IPS DF 19.7 (cell line): Measurements from ENCODE around the gene PANX2.

Source experiments
- DNase-seq: peaks from one replicate; pipeline ENCODE4 v3.0.0-alpha.2; 2013; ENCODE audit warnings: low read depth, low spot score

The PANX2 gene

DNA sequence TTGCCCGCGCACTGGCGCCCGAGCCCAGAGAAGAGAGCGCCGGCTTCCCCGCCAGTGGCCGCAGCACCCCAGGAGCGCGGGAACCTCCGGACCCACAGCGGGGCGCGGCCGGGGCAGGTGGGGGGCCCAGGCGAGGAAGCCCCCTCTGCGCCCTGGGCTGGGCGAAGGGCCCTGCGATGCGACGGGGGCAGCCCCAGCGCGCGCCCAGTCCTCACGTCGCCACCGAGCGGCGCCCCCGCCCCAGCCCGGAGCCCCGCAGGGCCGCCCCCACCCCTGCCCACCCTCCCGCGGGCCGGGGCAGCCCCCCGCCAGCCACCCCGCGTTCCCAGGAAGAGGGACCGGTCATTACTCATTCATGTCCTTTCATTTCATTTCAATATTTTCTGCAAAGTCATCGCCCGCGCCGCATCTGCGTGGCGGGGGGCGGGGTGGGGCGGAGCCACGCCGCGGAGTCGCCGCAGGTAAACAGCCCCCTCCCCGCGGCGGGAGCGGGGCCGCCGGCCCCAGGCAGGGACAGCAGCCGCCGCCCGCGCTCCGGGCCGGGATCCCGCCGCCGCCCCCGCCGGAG is 673 bp upstream of the PANX2 start:
- DNase-seq: no peak

DNA sequence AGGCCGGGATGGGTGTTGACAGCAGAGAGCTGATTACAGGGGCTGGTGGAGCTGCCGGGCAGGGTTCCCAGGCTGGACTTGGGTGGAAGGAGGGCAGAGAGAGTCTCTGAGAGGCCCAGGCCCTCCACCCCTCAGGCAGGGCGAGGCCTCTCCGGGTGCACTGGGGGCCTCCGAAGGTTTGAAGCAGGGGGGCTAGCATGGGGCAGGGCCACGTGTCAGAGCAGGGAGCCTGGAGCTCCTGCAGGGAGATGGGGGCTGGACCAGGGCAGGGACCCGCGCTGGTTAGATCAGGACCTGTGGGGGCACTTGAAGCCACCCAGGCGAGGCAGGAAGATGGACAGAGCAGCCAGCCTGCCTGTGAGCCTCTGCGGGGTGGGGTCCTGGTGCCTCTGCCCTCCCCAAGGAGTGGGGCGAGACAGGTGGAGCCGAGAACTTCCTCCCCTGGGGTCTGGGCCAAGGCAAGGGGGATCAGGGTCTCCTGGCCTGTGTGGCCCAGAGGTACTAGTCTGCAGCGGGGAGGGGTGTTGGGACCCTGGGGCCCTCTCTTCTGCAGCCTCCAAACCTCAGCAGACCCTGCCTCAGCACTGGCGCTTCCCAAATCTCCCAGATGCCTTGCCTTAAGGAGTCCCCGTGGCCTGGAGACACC is 911 bp downstream of the PANX2 start:
- no peak for DNase-seq

DNA sequence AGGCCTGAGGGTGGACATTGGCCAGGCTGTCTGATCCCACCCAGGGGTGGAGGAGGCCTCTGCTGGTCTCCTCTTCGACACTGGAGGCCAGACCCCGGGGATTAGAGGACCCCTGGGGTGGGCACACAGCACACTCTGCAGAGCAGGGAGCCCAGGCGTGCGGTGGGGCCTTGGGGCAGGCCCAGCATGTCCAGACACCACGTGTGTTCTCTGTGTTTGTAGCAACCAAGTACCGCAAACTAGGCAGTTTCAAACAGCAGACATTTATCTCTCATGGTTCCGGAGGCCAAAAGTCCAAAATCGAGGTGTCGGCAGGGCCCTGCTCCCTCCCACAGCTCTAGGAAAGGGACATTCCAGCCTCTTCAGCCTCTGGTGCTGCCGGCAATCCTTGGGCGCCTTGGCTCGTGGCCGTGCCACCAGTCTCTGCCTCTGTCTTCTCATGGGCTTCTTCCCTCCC is 1.5 kb downstream of the PANX2 start:
- no peak for DNase-seq

DNA sequence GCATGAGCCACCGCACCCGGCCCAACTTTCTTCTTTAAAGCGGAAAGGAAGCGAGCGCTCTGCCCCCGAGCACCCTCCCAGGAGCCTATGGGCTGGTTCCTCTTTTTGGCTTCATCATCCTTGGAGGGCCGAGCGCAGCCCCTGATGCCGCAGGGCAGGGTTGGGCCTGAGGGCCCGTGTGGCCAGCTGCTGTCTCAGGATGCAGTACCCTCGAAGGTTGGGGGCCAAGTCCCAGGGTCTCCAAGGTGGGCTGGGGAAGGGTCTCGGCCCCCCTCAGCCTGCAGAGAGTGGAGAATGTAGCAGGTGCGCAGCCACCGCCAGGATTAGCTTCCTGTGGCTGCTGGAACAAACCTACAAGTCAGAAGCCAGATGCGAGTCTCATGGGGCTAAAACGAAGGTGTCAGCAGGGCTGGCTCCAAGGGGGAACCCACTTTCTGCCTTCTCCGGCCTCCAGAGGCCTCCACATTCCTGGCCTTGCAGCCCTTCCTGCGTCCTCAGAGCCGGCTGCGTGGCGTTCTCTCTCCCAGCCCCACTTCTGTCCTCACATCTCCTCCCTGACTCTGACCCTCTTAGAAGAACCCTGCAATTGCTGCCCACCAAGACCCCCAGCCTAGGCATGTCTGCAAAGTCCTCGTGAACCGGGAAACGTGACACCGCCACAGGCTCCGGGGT is 2.9 kb downstream of the PANX2 start:
- no peak for DNase-seq

DNA sequence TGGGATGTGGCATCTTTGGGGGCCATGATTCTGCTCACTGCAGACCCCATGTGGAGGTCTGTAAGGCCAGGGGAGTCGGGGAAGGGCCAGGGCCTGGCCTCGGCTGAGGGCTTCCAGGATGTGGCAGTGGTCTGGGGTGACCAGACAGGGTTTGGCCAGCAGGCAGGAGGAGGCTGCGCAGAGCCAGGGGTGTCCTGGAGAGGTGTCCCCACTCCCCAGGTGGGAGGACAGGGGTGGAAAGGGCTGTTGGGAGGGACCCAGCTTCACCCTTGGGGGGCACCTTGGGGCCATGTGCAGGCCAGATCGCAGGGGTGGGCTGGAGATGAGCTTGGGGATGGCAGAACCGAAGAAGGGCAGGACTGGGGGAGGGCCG is 3.4 kb downstream of the PANX2 start:
- DNase-seq: no peak

DNA sequence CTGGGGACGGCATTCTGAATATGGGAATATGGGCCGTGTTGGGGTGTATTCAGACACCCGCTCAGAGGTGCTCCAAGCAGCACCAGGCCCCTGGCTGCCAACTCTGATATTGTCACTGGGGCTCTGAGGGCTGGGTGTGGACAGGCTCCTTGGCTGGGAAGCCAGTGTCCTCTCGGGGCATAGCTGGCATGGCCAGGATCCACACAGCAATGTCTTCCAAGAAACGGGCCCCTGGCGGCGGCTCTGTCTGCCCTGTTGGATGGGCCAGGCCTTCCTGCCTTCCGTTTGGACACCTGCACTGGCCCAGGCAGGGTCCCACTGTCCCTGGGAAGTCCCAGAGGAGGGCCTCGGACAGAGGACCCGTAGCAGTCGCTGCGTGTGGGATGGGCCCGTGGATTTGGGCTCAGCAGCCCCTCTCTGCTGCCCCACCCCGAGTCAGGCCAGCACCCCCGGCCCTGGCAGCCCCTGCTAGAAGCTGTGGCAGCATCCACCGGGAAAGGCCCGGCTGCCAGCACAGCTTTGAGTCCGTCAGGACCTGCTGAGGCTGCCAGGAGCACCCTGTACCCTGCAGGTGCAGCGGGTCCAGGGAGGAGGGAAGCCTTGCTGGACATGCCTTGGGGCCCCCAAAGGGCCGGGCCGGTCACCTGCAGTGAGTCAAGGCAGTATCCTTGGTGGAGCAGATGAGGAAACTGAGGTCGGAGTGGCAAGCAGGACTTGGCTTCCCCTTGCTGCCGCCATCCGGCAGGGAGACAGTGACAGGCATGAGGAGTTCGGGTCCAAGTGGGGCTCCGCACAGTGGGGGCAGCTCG is 4.1 kb downstream of the PANX2 start:
- no peak for DNase-seq

DNA sequence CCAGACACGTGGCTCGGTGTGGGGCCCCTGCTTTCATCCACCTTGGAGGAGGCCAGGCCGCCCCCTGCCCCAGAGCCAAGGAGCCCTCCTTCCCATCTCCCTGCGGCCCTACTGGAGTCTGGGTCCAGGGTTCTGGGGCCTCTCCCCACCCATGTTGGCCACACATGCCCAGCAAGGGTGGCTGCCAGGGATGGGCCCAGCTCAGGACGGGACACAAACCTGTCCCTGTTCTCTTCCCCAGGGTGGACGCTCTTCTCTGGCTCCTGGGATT is 4.6 kb downstream of the PANX2 start:
- no peak for DNase-seq

DNA sequence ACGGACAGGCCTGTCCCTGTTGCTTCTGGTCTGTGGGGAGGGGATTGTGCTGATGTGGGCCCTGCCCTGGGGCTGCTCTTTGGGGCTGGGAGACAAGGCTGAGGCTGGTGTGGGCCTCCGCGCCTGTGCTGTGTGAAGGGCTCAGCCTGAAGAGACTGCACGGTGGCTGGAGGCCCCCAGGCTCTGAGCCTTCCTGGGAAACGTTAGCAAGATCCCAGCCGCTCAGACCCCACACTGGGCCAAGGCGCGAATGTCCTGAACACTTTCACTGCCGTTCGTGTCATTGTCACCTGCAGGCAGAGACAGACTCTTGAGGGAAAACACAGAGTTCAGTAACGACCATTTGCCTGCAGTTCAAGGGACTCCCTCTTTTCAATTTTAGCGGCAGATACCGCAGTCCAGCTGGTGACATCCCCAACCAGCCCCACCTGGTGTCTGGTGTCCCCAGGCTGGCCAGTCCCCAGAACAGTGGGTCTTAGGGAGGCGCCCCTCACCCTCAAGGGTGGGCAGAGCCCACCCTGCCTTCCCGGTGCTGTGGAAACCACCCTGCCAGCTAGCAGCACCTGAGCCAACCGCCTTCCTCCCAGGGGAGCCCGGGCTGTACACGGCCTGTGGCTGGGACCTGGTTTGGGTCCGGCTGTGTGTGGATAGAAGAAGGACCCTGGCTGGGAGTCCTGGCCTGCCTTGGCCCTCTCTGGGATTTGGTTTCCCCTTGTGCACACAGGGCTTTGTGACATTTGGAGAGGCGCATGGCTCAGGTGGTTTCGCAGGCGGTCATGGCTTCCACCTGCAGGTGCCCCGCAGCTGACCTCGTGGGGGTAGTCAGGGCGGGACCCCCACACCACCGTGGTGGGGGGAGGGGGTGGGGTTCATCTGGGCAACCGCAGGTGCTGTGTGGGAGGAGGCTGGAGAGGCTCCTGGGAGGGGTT is 5.7 kb downstream of the PANX2 start:
- no peak for DNase-seq

DNA sequence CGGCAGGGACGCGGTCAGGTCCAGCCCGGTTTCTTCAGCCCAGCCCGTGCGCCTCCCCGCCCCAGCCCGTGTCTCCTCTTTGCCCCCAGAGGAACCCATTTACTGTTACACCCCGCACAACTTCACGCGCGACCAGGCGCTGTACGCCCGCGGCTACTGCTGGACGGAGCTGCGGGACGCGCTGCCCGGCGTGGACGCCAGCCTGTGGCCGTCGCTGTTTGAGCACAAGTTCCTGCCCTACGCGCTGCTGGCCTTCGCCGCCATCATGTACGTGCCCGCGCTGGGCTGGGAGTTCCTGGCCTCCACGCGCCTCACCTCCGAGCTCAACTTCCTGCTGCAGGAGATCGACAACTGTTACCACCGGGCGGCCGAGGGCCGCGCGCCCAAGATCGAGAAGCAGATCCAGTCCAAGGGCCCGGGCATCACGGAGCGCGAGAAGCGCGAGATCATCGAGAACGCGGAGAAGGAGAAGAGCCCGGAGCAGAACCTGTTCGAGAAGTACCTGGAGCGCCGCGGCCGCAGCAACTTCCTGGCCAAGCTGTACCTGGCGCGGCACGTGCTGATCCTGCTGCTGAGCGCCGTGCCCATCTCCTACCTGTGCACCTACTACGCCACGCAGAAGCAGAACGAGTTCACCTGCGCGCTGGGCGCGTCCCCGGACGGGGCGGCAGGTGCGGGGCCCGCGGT is 6.5 kb downstream of the PANX2 start:
- DNase-seq: no peak

DNA sequence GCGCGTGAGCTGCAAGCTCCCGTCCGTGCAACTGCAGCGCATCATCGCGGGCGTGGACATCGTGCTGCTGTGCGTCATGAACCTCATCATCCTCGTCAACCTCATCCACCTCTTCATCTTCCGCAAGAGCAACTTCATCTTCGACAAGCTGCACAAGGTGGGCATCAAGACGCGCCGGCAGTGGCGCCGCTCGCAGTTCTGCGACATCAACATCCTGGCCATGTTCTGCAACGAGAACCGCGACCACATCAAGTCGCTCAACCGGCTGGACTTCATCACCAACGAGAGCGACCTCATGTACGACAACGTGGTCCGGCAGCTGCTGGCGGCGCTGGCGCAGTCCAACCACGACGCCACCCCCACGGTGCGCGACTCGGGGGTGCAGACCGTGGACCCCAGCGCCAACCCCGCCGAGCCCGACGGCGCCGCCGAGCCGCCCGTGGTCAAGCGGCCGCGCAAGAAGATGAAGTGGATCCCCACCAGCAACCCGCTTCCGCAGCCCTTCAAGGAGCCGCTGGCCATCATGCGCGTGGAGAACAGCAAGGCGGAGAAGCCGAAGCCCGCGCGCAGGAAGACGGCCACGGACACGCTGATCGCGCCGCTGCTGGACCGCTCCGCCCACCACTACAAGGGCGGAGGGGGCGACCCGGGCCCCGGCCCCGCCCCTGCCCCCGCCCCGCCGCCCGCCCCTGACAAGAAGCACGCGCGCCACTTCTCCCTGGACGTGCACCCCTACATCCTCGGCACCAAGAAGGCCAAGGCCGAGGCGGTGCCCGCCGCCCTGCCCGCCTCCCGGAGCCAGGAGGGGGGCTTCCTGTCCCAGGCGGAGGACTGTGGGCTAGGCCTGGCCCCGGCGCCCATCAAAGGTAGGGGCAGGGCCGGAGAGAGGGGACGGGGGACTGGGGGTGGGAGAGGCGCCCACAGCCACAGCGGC is 7.3 kb downstream of the PANX2 start:
- no peak for DNase-seq

DNA sequence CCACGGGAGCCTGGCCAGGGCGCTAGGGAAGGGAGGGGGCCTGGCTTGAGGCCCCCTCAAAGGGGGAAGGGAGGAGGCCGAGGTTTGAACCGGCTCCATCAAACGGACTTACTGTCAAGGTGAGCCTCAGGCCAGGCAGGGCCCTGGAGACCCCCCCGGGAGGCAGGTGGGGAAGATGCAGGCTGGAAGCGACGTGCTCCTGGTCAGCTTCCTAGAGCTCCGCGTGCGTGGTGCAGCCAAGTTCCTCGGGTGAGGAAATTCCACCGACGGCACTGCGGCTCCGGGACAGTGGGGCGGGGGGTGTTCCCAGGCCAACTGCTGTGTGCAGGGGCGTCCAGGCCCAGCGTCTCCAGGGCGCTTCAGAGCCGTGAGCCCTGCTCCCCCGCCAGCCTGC is 7.9 kb downstream of the PANX2 start:
- DNase-seq: no peak

DNA sequence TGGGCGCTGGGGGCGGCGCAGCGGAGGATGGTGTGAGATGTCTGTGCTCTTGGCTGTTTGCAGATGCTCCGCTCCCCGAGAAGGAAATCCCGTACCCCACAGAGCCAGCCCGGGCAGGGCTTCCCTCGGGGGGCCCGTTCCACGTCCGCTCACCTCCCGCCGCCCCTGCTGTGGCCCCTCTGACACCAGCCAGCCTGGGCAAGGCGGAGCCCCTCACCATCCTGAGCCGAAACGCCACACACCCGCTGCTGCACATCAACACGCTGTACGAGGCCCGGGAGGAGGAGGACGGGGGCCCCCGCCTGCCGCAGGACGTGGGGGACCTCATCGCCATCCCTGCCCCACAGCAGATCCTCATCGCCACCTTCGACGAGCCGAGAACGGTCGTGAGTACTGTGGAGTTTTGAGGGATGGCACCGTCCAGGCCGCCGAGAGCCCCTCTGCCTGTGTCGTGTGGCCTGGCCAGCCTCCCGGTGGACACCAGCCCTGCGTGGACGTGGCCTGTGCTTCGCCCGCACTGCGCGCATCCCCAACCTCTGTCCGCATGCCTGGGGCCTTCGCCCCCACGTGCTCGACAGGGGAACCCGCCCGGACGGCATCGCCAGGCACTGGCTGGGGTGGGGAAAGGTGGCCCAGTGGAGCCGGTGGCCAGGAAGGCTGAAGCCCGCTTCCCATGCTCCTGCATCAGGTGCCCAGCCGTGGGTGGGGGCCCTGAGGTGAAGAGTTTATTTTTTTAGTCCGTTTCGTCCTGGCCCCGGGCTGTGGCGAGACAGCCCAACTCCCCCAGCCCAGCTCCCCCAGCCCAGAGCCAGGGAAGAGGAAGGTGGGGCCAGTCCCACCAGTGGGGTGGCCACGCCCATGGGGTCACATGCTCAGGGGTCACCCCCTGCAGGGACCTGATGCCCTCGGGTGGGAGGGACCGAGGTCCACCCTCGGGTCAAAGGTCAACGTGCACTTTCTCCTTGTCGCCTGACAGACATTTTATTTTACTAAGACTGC is 8.6 kb downstream of the PANX2 start:
- DNase-seq: no peak

DNA sequence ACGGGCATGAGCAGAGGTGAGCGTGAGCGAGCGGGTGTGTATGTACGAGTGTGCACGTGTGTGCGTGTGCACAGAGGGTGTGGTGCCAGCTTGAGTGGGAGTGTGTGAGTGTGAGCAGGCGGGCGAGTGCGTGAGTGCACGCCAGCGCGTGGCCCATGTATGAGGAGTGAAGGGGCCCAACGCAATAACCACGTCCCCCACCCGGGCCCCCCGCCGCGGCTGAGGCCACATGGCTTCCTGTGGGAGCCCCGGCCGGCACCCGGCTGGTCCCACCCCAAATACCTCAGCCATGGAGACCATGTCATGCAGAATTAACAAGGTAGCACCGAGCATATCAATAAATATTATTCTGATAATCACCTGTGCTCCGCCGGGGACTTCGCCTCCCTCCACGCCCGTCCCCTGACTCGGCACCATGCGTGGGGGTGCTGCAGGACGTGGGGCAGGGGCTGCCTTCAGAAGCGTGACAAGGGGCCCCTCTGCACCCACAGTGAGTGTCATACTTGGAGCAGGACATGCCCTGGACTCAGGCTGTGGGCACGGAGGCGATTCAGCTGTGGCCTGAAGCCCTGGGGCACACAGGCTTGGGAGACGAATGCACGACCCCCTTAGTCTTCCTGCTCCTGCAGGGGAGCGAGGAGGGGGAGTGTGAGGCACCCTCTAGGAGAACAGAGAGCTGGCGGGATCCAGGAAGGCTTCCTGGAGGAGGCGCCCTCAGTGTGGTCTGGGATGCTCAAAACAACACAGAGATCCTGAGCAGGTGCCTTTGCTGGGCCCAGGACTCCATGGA is 9.6 kb downstream of the PANX2 start:
- DNase-seq: no peak

DNA sequence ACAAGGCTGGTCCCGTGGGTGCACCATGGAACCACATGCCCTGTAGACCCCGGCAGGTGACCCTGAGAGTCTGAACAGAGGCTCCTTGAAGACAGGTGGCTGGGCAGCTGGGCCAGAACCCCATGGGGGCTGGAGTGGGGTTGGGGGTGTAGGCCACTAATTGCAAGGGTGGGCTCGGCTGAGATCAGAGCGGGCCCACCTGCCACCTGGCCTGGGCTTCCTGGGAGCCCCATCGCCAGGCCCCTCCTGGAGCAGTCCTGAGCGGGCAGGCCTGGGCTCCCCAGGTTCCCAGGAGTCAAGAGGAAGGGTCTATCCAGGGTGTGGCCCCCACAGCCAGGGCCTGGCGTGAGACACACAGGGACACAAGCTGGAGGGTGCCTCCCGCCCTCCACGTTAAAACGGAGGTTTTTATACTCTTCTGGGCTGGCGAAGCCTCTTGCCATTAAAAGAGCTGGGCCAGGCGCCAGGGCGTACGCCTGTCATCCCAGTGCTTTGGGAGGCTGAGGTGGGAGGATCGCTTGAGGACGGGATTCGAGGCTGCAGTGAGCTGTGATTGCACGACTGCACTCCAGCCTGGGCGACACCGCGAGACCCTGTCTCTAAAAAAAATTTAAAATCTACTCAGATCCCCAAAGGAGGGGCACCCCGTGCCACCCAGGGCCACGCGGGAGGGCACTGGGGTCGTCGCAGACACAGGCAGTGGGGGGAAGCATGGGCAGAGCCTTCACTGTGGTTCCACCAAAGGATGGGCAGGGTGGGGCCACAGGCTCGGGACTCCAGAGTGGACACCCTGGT is 10.4 kb downstream of the PANX2 start:
- no peak for DNase-seq

DNA sequence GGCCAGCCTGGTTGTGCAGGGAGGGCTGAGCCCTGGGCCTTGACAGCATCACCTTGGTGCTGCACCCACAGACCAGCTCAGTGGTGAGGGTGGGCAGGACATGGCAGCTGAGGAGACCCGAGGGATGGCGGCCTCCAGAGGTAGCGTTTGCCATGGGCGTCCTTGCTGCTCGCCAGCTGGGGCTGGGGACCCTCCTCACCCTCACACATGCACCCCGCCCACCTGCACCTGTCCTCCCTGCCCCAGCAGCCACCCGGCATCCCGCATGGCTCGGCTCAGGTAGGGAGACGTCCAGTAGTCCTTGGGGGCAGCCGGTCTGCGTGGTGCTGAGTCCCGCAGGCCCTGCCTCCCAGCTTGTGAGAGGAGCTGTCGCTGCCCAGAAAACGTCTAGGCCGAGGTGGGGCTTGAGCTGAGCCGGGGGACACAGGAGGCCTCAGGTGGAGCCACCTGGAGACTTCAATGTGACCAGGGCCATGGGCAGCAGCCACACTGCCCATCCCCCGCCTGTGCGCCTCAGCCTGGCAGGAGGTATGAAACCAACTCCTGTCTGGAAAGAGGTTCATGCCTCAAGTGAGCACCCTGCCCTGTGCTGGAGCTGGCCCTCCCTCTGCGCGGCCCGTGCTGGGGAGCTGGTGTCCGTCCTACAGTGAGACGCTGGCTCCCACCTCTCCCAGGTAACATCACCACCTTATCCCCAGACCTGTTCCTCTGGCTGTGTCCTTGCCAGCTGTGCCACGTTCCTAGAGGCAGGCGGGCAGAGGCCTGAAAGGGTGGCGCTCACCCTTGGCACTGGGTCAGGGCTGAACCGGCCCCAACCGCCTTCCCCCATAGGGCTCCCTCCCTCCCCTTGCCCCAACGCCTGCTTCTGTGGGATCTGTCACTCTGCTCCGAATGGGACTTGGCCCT is 11.9 kb downstream of the PANX2 start:
- no peak for DNase-seq
